ENCODE data around the gene USH2A.

USH2A gene

GRCh38 chr1:216388558-216388957 lies 34.7 kb downstream of the USH2A start:
- TF ChIP-seq CTCF (IDR thresholded peaks at IDR 0.05; ENCODE audit: low read length) (no peak), EZH2phosphoT487 (IDR thresholded peaks at IDR 0.05; ENCODE audit: low read length) (no peak), EZH2 (optimal IDR thresholded peaks at IDR 0.05; ENCODE audit: low read depth, low read length) (no peak)
- Histone ChIP-seq H3K27ac (ENCODE audit: low read length) (no peak overlapping the region), H3K4me1 (ENCODE audit: low read length) (no peaks in the 10 kb centered on the region), H3K36me3 (replicated peaks; ENCODE audit: insufficient read depth, low read length) (no peaks in the 10 kb centered on the region), H4K20me1 (ENCODE audit: insufficient read depth, low read length) (no peaks in the 10 kb centered on the region), H3K27me3 (replicated peaks; ENCODE audit: insufficient read depth, low read length) (no peaks in the 10 kb centered on the region), H2AFZ (ENCODE audit: low read length) (no peak overlapping the region), H3K9me2 (replicated peaks; ENCODE audit: insufficient read depth, low read length) (no peaks in the 10 kb centered on the region), H3K9me3 (replicated peaks; ENCODE audit: insufficient read depth, low read length) (no peaks in the 10 kb centered on the region), H3K4me2 (ENCODE audit: low read depth, low read length) (no peak overlapping the region), H3F3A (ENCODE audit: insufficient read depth, low read length) (no peaks in the 10 kb centered on the region), H3K9ac (ENCODE audit: low read length) (no peak overlapping the region), H3K79me2 (ENCODE audit: low read length) (no peaks in the 10 kb centered on the region), H3K4me3 (ENCODE audit: low read length) (no peak overlapping the region)
- DNase-seq = no peak

GRCh38 chr1:216387782-216388181 lies 35.5 kb downstream of the USH2A start:
- H3K79me2 ChIP-seq (ENCODE audit: low read length) = no peaks in the 10 kb centered on the region
- no peak overlapping the region for H3K9ac ChIP-seq (ENCODE audit: low read length)
- H3K36me3 ChIP-seq (replicated peaks; ENCODE audit: insufficient read depth, low read length) = no peaks in the 10 kb centered on the region
- DNase-seq = no peak
- no peak overlapping the region for H3K27ac ChIP-seq (ENCODE audit: low read length)
- H3K4me1 ChIP-seq (ENCODE audit: low read length) = no peaks in the 10 kb centered on the region
- no peaks in the 10 kb centered on the region for H3K27me3 ChIP-seq (replicated peaks; ENCODE audit: insufficient read depth, low read length)
- no peaks in the 10 kb centered on the region for H3F3A ChIP-seq (ENCODE audit: insufficient read depth, low read length)
- no peak overlapping the region for H3K4me3 ChIP-seq (ENCODE audit: low read length)
- TF ChIP-seq EZH2phosphoT487 (IDR thresholded peaks at IDR 0.05; ENCODE audit: low read length) = no peak
- TF ChIP-seq CTCF (IDR thresholded peaks at IDR 0.05; ENCODE audit: low read length) = no peak
- no peak for TF ChIP-seq EZH2 (optimal IDR thresholded peaks at IDR 0.05; ENCODE audit: low read depth, low read length)
- no peak overlapping the region for H2AFZ ChIP-seq (ENCODE audit: low read length)
- no peaks in the 10 kb centered on the region for H3K9me2 ChIP-seq (replicated peaks; ENCODE audit: insufficient read depth, low read length)
- no peak overlapping the region for H3K4me2 ChIP-seq (ENCODE audit: low read depth, low read length)
- H3K9me3 ChIP-seq (replicated peaks; ENCODE audit: insufficient read depth, low read length) = no peaks in the 10 kb centered on the region
- no peaks in the 10 kb centered on the region for H4K20me1 ChIP-seq (ENCODE audit: insufficient read depth, low read length)

- no peak overlapping the region for H3K4me3 ChIP-seq (ENCODE audit: low read length)
- no peaks in the 10 kb centered on the region for H4K20me1 ChIP-seq (ENCODE audit: insufficient read depth, low read length)
- H3K36me3 ChIP-seq (replicated peaks; ENCODE audit: insufficient read depth, low read length) = no peaks in the 10 kb centered on the region
- H3K4me1 ChIP-seq (ENCODE audit: low read length) = no peaks in the 10 kb centered on the region
- no peaks in the 10 kb centered on the region for H3K9me2 ChIP-seq (replicated peaks; ENCODE audit: insufficient read depth, low read length)
- no peaks in the 10 kb centered on the region for H3F3A ChIP-seq (ENCODE audit: insufficient read depth, low read length)
- H3K27me3 ChIP-seq (replicated peaks; ENCODE audit: insufficient read depth, low read length) = no peaks in the 10 kb centered on the region
- H3K9ac ChIP-seq (ENCODE audit: low read length) = no peak overlapping the region
- no peaks in the 10 kb centered on the region for H3K9me3 ChIP-seq (replicated peaks; ENCODE audit: insufficient read depth, low read length)
- H2AFZ ChIP-seq (ENCODE audit: low read length) = no peak overlapping the region
- TF ChIP-seq CTCF (IDR thresholded peaks at IDR 0.05; ENCODE audit: low read length) (no peak), EZH2phosphoT487 (IDR thresholded peaks at IDR 0.05; ENCODE audit: low read length) (no peak), EZH2 (optimal IDR thresholded peaks at IDR 0.05; ENCODE audit: low read depth, low read length) (no peak)
- no peaks in the 10 kb centered on the region for H3K79me2 ChIP-seq (ENCODE audit: low read length)
- no peak overlapping the region for H3K4me2 ChIP-seq (ENCODE audit: low read depth, low read length)
- H3K27ac ChIP-seq (ENCODE audit: low read length) = no peak overlapping the region
- DNase-seq = no peak
Measured at GRCh38 chr1:216379441-216379840, 43.8 kb downstream of the USH2A start.
